HCT116 (cell line): ENCODE measurements around the gene LRRC7. TPM values are rescaled to one million over a fixed set of nuclear protein-coding genes. Genes with fewer than 3 reads are reported as not detected.

ENCODE experiments used
- ATAC-seq: fragments of 200-7000 bp; cut with Tn5 transposase; 2 replicates; pipeline ENCODE4 v1.9.1; 2020; ENCODE audit warnings: mild to moderate bottlenecking, moderate library complexity
- BruUV-seq: library from RNA; stranded (reverse); fragments of 400-500 nt; replicated peaks from 2 replicates; lab custom pipeline; 2021; lab: Mats Ljungman, UMichigan
- CTCF ChIA-PET: fragments of 300-600 bp; sonication (Branson Sonifier 250); formaldehyde crosslinking; loops from one replicate; lab custom pipeline; 2021; ENCODE audit warnings: antibody characterized with exemption; lab: Charles Lee
- POLR2A ChIA-PET: fragments of 300-600, 350-600 bp; sonication (Branson Sonifier 250); formaldehyde crosslinking; loops from one replicate; lab custom pipeline; 2021; ENCODE audit warnings: antibody characterized with exemption; lab: Charles Lee
- RAD21 ChIA-PET, 2 experiments: fragments of 300-600 bp; sonication (Branson Sonifier 250); formaldehyde crosslinking; loops; one replicate each; lab custom pipeline; 2023; ENCODE audit warnings: low total read pairs in 2 of 2; ENCODE audit not compliant: uncharacterized antibody in 2 of 2, unreplicated experiment in 2 of 2, low non-redundant PET in 1 of 2; lab: Charles Lee
- DNase-seq: peaks from one replicate; pipeline ENCODE4 v3.0.0-alpha.2; 2010; ENCODE audit warnings: low read depth, low spot score
- H2AFZ ChIP-seq: fragments of 200-600 bp; shearing (Covaris generic), sonication (generic); 2 replicates; pipeline ENCODE4 v1.6.1; 2017; ENCODE audit warnings: low read depth, mixed run types, mixed read lengths, antibody characterized with exemption, low read length; ENCODE audit not compliant: poor library complexity, severe bottlenecking
- H3K27ac ChIP-seq: 2 replicates; pipeline ENCODE4 v1.5.1; 2012; ENCODE audit warnings: low read depth, low read length
- H3K27me3 ChIP-seq: fragments of 200-600 bp; sonication (generic); 2 replicates; pipeline ENCODE4 v1.6.1; 2016; ENCODE audit warnings: mixed run types, low read length, mixed read lengths; ENCODE audit not compliant: insufficient read depth
- H3K36me3 ChIP-seq, 2 experiments: fragments of 200-500 bp in 1 of 2; fragments of 200-600 bp in 1 of 2; sonication (Bioruptor generic) in 1 of 2; sonication (generic) in 1 of 2; 2 replicates each; pipeline versions ENCODE4 v1.5.1 to v1.6.1; 2014 to 2016; ENCODE audit warnings: low read length in 2 of 2, inconsistent platforms in 1 of 2, mixed read lengths in 1 of 2, mixed run types in 1 of 2; ENCODE audit not compliant: insufficient read depth in 2 of 2, control insufficient read depth in 1 of 2
- H3K4me1 ChIP-seq, 2 experiments: fragments of 200-600 bp in 1 of 2; sonication (generic) in 1 of 2; 2 replicates each; pipeline versions ENCODE4 v1.5.1 to v1.6.1; 2012 to 2017; ENCODE audit warnings: low read length in 2 of 2, inconsistent platforms in 1 of 2, mild to moderate bottlenecking in 1 of 2, mixed read lengths in 1 of 2, mixed run types in 1 of 2, moderate library complexity in 1 of 2; ENCODE audit not compliant: insufficient read depth in 2 of 2, control insufficient read depth in 1 of 2
- H3K4me2 ChIP-seq: fragments of 200-600 bp; sonication (generic); 2 replicates; pipeline ENCODE4 v1.6.1; 2017; ENCODE audit warnings: mixed run types, low read length, mixed read lengths
- H3K4me3 ChIP-seq, 2 experiments: fragments of 200-600 bp in 1 of 2; sonication (generic) in 1 of 2; replicated peaks in 1 of 2; 2 replicates each; pipeline ENCODE4 v1.5.1; 2011 to 2016; ENCODE audit warnings: low read length in 2 of 2, control low read depth in 1 of 2, low read depth in 1 of 2, mild to moderate bottlenecking in 1 of 2, mixed read lengths in 1 of 2, mixed run types in 1 of 2
- H3K79me2 ChIP-seq: fragments of 200-600 bp; sonication (generic); 2 replicates; pipeline ENCODE4 v1.6.1; 2017; ENCODE audit warnings: mild to moderate bottlenecking, mixed run types, low read length, moderate library complexity, mixed read lengths; ENCODE audit not compliant: insufficient read depth
- H3K9ac ChIP-seq: fragments of 200-600 bp; sonication (generic); 2 replicates; pipeline ENCODE4 v1.6.1; 2016; ENCODE audit warnings: low read length, mixed read lengths
- H3K9me2 ChIP-seq: fragments of 200-600 bp; sonication (generic), shearing (Covaris generic); 2 replicates; pipeline ENCODE4 v1.6.1; 2017; ENCODE audit warnings: mixed run types, mild to moderate bottlenecking, moderate library complexity; ENCODE audit not compliant: insufficient read depth
- H3K9me3 ChIP-seq, 2 experiments: fragments of 200-500 bp in 1 of 2; fragments of 200-600 bp in 1 of 2; sonication (Bioruptor generic) in 1 of 2; sonication (generic) in 1 of 2; 2 replicates each; pipeline ENCODE4 v1.6.1; 2014 to 2017; ENCODE audit warnings: low read length in 2 of 2, mixed read lengths in 2 of 2, inconsistent platforms in 1 of 2, low read depth in 1 of 2, mild to moderate bottlenecking in 1 of 2, mixed run types in 1 of 2, moderate library complexity in 1 of 2; ENCODE audit not compliant: control insufficient read depth in 1 of 2, insufficient read depth in 1 of 2
- H4K20me1 ChIP-seq: fragments of 200-600 bp; sonication (generic), shearing (Covaris generic); 2 replicates; pipeline ENCODE4 v1.6.1; 2017; ENCODE audit warnings: mixed run types, mild to moderate bottlenecking, moderate library complexity; ENCODE audit not compliant: insufficient read depth
- ATF3 ChIP-seq: IDR thresholded peaks from 2 replicates; pipeline ENCODE4 v1.6.1; 2012
- CTCF ChIP-seq, 3 experiments: fragments of 200-600 bp in 1 of 3; sonication (generic) in 1 of 3; IDR thresholded peaks in 2 of 3; conservative IDR thresholded peaks in 1 of 3; 2 replicates each; pipeline ENCODE4 v1.5.1; 2012 to 2017; ENCODE audit warnings: low read depth in 2 of 3, low read length in 2 of 3, antibody characterized with exemption in 1 of 3, borderline replicate concordance in 1 of 3, control low read depth in 1 of 3, mild to moderate bottlenecking in 1 of 3, mixed read lengths in 1 of 3, mixed run types in 1 of 3, moderate library complexity in 1 of 3; ENCODE audit not compliant: insufficient read depth in 1 of 3
- EGR1 ChIP-seq: IDR thresholded peaks from 2 replicates; pipeline ENCODE4 v1.6.1; 2012; ENCODE audit warnings: low read depth
- ELF1 ChIP-seq: IDR thresholded peaks from 2 replicates; pipeline ENCODE4 v1.6.1; 2012; ENCODE audit warnings: low read depth, borderline replicate concordance
- EZH2 ChIP-seq: fragments of 200-600 bp; sonication (generic); IDR thresholded peaks from 2 replicates; pipeline ENCODE4 v1.6.1; 2017; ENCODE audit warnings: antibody characterized with exemption, mixed run types
- JUND ChIP-seq: IDR thresholded peaks from 2 replicates; pipeline ENCODE4 v1.6.1; 2012
- MAX ChIP-seq: IDR thresholded peaks from 2 replicates; pipeline ENCODE4 v1.6.1; 2012
- RAD21 ChIP-seq: IDR thresholded peaks from 2 replicates; pipeline ENCODE4 v1.6.1; 2012; ENCODE audit warnings: low read depth, mild to moderate bottlenecking
- SRF ChIP-seq: IDR thresholded peaks from 2 replicates; pipeline ENCODE4 v1.6.1; 2012; ENCODE audit warnings: low read depth
- TCF7L2 ChIP-seq: IDR thresholded peaks from 2 replicates; pipeline ENCODE4 v1.7.0; 2011; ENCODE audit warnings: borderline replicate concordance, inconsistent platforms; ENCODE audit not compliant: insufficient read depth, insufficient read length; ENCODE audit errors: extremely low read depth
- YY1 ChIP-seq: IDR thresholded peaks from 2 replicates; pipeline ENCODE4 v1.6.1; 2011; ENCODE audit warnings: low read length, low read depth, moderate library complexity, mild to moderate bottlenecking; ENCODE audit not compliant: insufficient replicate concordance; ENCODE audit errors: extremely low read depth
- ZFX ChIP-seq: fragments of 450-650 bp; IDR thresholded peaks from 2 replicates; pipeline ENCODE4 v1.6.1; 2017
- ZNF274 ChIP-seq: fragments of 200-500 bp; sonication (Bioruptor generic); IDR thresholded peaks from 2 replicates; pipeline ENCODE4 v1.6.1; 2014; ENCODE audit warnings: mild to moderate bottlenecking, low read depth, low read length, inconsistent platforms
- intact Hi-C: fragments of 100-400 bp; cut with micrococcal nuclease; formaldehyde crosslinking; loops from 2 replicates; pipeline ENCODE4 v1.10.0; 2022
- total RNA-seq: library from RNA; stranded (reverse); gene quantifications from one replicate; pipeline ENCODE4 v1.2.1, GENCODE V29; 2021; ENCODE audit not compliant: unreplicated experiment

The LRRC7 gene
- total RNA-seq, 1 experiment from 2014 or later, result not detected

GRCh38 chr1:70086897-70087296 lies 519.2 kb downstream of the LRRC7 start (continued):
- TF ChIP-seq TCF7L2 (no peak), EGR1 (no peak)

- no peaks in the 10 kb centered on the region for H3K4me1 ChIP-seq
- H3K79me2 ChIP-seq, result no peaks in the 10 kb centered on the region
- H3K9me3 ChIP-seq, result no peaks in the 10 kb centered on the region
- BruUV-seq, result no TSS peak
- RAD21 ChIA-PET, result no interaction called here
- no peak for DNase-seq
- no peak overlapping the region for H3K4me2 ChIP-seq
- H4K20me1 ChIP-seq, result no peaks in the 10 kb centered on the region
- intact Hi-C loops, result no loop called here
- CTCF ChIA-PET, result no interaction called here
- H3K36me3 ChIP-seq, result no peaks in the 10 kb centered on the region
- no peaks in the 10 kb centered on the region for H3K9me2 ChIP-seq
- no peak overlapping the region for H3K9ac ChIP-seq
- TF ChIP-seq RAD21, result no peak
- TF ChIP-seq YY1, result no peak
- no peak for TF ChIP-seq CTCF (IDR thresholded peaks at IDR 0.05 in 2 of 3, conservative IDR thresholded peaks at IDR 0.05 in 1 of 3; ENCODE audit: borderline replicate concordance in 1 of 3, insufficient read depth in 1 of 3, low read depth in 2 of 3, low read length in 2 of 3)
- TF ChIP-seq JUND, result no peak
- no peak for TF ChIP-seq MAX
- TF ChIP-seq ZNF274, result no peak
- TF ChIP-seq ATF3, result no peak
- no peak for TF ChIP-seq ELF1
- no peak for TF ChIP-seq EZH2
- TF ChIP-seq SRF, result no peak
- no peak for TF ChIP-seq ZFX
- POLR2A ChIA-PET, result no interaction called here
- ATAC-seq, result no peak
- no peak overlapping the region for H3K4me3 ChIP-seq
- no peak overlapping the region for H3K27ac ChIP-seq
- no peak overlapping the region for H2AFZ ChIP-seq
- peaks cover 45% of the 10 kb centered on the region for H3K27me3 ChIP-seq
Observed at GRCh38 chr1:70090141-70090540, 522.4 kb downstream of the LRRC7 start.
